Right forelimb (tissue), 1 donor: ENCODE data around the gene ZNF770.
"Not testable (repeated sequence)": the region's sequence is repeated elsewhere in the genome, so short reads cannot be mapped to it uniquely, and the experiment has no call there.

ENCODE experiments used
- DNase-seq: peaks from one replicate; pipeline ENCODE4 v3.0.0-alpha.2; 2018

ZNF770 gene

GRCh38 chr15:34976073-34976472 lies 12.0 kb downstream of the ZNF770 start:
- no peak for DNase-seq

DNA sequence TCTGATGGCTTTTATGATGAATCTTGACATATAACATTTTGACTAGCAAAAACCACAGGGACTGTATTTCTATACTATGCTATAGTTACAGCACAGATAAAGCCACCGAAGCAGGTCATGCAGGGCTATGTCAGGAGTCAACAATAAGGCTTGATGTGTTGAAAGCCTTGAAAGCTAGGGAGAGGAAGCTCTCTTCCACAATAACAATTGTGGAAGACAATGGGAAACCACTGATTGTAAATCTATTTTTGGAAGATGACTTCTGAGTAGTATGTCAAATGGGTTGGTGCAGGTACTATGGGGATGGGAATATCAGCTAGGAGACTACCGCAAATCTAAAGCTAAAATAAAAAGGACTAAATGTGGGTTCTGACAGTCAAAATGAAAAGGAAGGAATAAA lies 14.6 kb downstream of the ZNF770 start:
- no peak for DNase-seq

DNA sequence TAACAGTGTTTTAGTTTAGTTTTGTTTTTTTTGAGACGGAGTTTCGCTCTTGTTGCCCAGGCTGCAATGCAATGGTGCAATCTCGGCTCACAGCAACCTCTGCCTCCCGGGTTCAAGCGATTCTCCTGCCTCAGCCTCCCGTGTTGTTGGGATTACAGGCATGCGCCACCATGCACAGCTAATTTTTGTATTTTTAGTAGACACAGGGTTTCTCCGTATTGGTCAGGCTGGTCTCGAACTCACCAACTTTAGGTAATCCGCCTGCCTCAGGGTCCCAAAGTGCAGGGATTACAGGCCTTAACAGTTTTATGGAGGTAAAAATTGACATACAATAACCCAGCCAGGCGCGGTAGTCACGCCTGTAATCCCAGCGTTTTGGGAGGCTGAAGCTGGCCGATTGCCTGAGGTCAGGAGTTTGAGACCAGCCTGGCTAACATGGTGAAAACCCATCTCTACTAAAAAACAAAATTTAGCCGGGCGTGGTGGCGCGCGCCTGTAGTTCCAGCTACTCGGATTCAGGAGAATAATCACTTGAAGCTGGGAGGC lies 17.9 kb downstream of the ZNF770 start:
- not testable (repeated sequence) for DNase-seq

DNA sequence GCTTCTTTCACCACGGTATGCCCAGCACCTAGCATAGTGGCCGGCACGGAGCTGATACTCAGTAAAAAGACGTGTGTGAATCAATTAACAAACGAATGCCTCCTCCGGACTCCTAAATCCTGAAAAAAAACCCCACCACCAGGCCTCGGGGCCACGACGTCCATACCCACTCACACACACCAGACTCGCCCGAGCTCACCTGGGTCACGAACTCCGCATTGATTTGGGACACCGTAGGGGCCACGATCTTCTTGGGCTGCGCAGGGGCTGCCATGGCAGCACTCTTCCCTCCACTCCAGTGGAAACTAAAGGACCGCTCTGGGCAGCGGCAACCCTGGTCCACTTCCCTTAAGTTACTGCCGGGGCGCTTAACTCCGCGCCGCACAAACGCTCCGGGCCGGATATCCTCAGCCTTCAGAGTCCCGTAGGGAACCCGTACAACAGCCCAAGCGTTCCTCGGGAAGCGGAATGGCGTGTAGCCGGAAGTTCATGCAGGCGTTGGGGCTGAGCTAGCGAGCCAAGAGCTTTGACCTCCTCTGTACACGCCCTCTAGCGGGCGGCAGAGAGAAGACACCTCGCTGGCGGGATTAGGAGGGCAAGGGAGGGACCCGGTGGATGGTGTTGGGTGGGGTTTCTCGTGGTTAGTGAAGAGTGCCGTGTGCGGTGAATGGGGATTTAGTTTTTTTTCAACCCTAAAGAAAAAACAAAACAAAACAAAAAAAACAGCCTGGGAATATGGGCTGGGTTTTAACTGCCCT lies 18.6 kb downstream of the ZNF770 start, which contains the start of gene AQR:
Gene AQR (minus strand): TSS at position 403 of the 758 bp plus-strand sequence. CDS start 129 bp downstream, at position 274.
- DNase-seq: peak; percentile 95

DNA sequence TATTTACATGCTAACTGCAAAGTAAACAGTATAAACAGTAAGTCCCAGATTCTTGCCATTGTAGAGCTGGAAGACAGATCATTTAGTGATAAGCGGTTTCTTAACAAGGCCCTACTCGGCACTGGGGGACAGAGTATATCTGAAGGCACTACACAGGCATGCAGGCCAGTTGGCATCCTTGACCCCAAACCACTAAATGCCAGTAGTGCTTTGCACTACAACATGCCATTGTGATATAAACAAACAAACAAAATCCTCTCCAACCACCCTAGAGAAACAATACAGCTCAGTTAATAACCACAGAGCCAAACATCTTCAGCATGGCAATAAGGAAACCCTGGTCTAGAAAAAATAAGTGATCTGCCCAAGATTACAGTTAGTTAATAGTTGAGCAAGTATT lies 23.8 kb downstream of the ZNF770 start:
- DNase-seq: no peak

DNA sequence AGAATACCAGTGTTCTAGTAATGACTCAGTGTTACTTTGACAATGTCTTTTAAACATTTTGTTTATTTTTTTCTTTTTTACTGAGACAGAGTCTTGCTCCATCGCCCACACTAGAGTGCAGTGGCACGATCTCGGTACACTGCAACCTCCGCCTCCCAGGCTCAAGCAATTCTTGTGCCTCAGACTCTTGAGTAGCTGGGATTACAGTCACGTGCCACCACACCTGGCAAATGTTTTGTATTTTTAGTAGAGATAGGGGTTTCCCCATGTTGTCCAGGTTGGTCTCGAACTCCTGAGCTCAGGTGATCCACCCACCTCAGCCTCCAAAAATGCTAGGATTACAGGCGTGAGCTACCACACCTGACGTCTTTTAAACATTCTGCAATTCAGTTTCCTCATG lies 34.2 kb downstream of the ZNF770 start:
- DNase-seq: no peak

DNA sequence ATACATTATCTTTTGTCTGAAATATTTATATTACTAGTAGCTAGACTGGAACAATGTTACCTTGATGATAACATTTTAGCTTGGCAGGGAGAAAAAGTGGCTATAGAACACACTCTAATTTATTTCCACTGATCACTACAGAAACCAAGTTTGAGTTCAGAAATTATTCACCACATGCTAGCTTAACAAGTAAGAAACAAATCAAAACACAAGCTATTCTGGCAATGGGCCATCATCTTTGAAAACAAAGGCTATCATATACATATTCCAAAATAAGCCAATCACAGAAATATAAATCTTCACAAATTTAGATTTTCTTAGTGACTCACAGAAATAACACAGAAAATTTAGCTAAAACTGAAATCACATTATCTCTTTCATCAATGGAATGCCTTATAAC lies 35.6 kb downstream of the ZNF770 start:
- DNase-seq: no peak

- no peak for DNase-seq
These were observed 36.1 kb downstream of the ZNF770 start for GRCh38 chr15:34951993-34952392.

DNA sequence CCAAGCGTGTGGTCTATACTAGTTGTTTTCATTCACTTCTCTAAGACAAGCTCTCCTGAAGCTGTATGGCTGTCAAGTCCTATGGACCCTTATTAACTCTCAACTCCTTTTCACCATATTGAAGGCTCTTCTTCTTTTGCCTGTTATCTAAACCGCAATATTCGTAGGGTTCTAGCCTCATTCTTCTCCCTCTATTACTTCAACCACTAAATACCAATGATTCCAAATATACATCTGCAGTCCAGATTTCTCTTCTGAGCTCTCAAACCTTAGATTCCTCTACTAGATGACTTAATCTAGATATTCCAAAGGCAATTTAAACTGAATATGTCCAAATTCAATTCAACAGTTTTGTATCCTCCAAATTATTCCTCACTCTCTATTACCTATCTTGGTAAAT lies 43.2 kb downstream of the ZNF770 start:
- DNase-seq: no peak

GRCh38 chr15:34943711-34944110 lies 44.4 kb downstream of the ZNF770 start:
- no peak for DNase-seq

GRCh38 chr15:34943264-34943663 lies 44.8 kb downstream of the ZNF770 start:
- DNase-seq: not testable (repeated sequence)

DNA sequence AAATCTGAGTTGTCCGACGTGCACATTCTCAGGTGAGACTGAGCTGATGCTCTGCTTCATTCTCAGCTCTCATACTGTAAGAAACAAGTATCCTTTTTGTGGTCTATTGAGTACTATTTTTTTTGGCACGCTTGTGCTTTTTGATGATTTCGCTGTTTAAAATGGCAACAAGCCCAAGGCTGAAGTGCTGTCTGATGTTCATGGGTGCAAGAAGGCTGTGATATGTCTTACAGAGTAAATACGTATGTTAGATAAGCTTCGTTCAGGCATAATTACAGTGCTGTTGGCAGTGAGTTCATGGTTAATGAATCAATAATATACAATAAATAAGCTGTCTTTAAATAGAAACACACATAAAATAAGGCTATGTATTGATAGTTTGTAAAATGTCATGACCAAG lies 45.7 kb downstream of the ZNF770 start:
- DNase-seq: no peak

DNA sequence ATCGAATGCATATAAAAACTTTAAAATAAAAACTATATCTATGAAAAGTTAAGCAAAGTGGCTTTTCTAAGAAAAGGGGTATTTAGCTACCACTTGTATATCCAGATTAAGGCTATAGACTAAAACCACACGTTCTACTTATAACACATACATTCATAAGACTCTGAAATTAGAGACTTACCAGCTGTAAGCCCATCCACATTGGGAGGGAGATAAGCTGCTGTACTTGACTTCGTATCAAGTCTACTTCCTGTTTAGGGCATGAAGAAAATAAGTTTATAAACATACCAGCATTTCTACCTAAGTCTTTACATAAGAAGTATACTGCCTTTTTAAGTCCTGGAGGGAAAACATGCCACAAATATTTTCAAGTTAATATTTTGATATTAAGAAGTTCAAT lies 46.3 kb downstream of the ZNF770 start:
- no peak for DNase-seq

- no peak for DNase-seq
These were observed 46.8 kb downstream of the ZNF770 start for GRCh38 chr15:34941185-34941698.

DNA sequence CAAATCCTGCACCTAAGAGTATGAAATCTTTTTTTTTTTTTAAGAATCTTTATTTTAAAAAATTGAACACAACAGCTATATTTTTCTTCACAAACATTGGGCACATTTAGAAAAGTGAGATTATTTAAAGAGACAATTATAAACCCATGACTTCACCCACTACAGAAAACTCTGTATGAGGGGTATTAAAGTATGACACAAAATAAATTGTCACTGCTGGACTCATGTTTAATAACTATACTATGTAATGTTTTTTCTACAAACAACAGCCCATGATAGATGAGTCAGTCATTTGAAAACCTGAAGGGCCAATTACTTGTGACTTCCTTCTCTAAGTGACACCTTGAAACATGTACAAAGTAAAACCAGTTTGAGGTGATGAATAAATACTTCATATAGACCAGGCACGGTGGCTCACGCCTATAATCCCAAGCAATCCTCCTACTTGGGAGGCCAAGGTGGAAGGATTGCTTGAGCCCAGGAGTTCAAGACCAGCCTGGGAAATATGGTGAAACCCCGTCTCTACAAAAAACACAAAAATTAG lies 54.6 kb downstream of the ZNF770 start:
- no peak for DNase-seq

DNA sequence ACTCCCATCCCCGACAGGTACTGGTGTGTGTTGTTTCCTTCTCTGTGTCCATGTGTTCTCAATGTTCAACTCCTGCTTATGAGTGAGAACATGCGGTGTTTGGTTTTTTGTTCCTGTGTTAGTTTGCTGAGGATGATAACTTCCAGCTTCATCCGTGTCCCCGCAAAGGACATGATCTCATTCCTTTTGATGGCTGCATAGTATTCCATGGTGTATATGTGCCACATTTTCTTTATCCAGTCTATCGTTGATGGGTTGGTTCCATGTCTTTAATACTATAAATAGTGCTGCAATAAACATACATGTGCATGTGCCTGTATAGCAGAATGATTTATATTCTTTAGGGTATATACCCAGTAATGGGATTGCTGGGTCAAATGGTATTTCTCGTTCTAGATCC lies 59.7 kb downstream of the ZNF770 start:
- not testable (repeated sequence) for DNase-seq
